Myocyte (in vitro differentiated cells): ENCODE data around the gene POLR1C. TPM values are rescaled to one million over a fixed set of nuclear protein-coding genes. Genes with fewer than 3 reads are reported as not detected.

Experiments
- DNase-seq: peaks from one replicate; pipeline ENCODE4 v3.0.0-alpha.2; 2012; ENCODE audit warnings: low read depth
- total RNA-seq: library from RNA; depleted of rRNA; stranded (reverse); fragments of >200 nt; gene quantifications from 2 replicates; pipeline ENCODE4 v1.2.3, GENCODE V29; 2014

The POLR1C gene
- total RNA-seq, 1 donor from 2014 or later, result 26.5 TPM

DNA sequence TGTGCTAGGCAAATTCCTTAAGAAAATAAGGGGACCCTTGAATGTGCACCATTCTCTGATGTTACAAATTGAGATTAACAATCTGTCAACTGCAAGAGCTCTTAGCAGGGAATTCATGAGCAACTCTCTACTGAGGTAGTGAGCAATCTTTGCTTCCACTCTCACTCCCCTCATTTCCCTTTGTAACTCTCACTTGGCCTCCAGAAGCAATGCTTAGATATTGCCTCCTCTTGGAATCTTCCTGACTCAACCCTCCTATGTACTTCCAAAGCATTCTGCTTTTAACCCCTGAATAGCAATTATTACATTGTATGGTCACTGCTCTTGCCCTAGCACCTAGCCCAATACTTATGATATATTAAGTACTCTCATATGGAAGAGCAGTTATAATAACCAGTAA lies 42.4 kb downstream of the POLR1C start:
- DNase-seq, result no peak

DNA sequence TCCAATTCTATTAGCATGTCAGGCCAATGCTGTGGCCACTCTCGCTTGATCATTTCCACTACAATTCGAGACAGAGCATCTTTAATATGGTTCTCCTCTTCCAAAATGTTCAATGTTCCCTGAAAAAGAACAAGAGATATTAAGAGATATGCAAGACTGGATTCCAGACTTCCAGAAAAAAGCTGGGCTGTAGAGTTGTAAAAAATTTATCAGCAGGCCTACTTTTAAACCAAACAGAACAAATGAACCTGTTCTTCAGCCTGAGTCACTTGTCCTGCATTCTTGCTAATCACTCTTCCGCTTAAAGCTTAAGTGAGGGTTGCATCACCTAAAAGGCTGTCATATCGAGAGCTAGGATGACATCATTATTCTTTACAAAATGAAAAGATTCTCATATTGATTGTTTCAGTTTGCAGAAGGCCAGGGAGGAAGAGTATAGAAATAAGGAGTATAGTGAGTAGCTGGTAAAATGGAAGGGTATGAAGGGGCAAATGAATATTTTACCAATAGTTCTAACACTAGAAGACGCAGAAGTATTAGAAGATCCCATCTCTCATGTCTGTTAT lies 54.1 kb downstream of the POLR1C start:
- DNase-seq, result no peak

Other genes starting within 250 kb of the POLR1C start
- gene SLC22A7, start 218.8 kb upstream of the POLR1C start, total RNA-seq, result not detected in 2 replicates
- gene CRIP3, start 208.3 kb upstream of the POLR1C start, total RNA-seq, result 0.78 TPM in 1 of 2 replicates, not detected in the other
- 14.4 and 14.9 TPM in 2 replicates for gene ZNF318, start 147.4 kb upstream of the POLR1C start, total RNA-seq
- gene ABCC10, start 89.5 kb upstream of the POLR1C start, total RNA-seq, result 10.5 and 11.6 TPM in 2 replicates
- gene DLK2, start 61.5 kb upstream of the POLR1C start, total RNA-seq, result 3.3 and 6.2 TPM in 2 replicates
- 26.7 and 39.6 TPM in 2 replicates for gene TJAP1, start 39.5 kb upstream of the POLR1C start, total RNA-seq
- 1.6 and 2.0 TPM in 2 replicates for gene LRRC73, start 6.7 kb upstream of the POLR1C start, total RNA-seq
- 199 and 250 TPM in 2 replicates for gene YIPF3, start 163 bp upstream of the POLR1C start, total RNA-seq
- gene XPO5, start 58.9 kb downstream of the POLR1C start, total RNA-seq, result 33.4 and 34.1 TPM in 2 replicates
- 21.8 and 26.7 TPM in 2 replicates for gene POLH, start 59.1 kb downstream of the POLR1C start, total RNA-seq
- gene GTPBP2, start 112.2 kb downstream of the POLR1C start, total RNA-seq, result 33.6 and 35.9 TPM in 2 replicates
- 18.1 and 35.3 TPM in 2 replicates for gene MAD2L1BP, start 118.8 kb downstream of the POLR1C start, total RNA-seq
- not detected in 2 replicates for gene RSPH9, start 127.9 kb downstream of the POLR1C start, total RNA-seq
- gene MRPS18A, start 170.7 kb downstream of the POLR1C start, total RNA-seq, result 33.5 and 38.8 TPM in 2 replicates